ENCODE data around the gene EPAS1. TPM values are rescaled to one million over a fixed set of nuclear protein-coding genes. Genes with fewer than 3 reads are reported as not detected.

Gene EPAS1
- total and polyA plus RNA-seq, 2 of the 8 experiments (the other 6 are each of a cell fraction or from before 2014, with no cell fraction given) = 2.0 to 4.9 TPM

DNA sequence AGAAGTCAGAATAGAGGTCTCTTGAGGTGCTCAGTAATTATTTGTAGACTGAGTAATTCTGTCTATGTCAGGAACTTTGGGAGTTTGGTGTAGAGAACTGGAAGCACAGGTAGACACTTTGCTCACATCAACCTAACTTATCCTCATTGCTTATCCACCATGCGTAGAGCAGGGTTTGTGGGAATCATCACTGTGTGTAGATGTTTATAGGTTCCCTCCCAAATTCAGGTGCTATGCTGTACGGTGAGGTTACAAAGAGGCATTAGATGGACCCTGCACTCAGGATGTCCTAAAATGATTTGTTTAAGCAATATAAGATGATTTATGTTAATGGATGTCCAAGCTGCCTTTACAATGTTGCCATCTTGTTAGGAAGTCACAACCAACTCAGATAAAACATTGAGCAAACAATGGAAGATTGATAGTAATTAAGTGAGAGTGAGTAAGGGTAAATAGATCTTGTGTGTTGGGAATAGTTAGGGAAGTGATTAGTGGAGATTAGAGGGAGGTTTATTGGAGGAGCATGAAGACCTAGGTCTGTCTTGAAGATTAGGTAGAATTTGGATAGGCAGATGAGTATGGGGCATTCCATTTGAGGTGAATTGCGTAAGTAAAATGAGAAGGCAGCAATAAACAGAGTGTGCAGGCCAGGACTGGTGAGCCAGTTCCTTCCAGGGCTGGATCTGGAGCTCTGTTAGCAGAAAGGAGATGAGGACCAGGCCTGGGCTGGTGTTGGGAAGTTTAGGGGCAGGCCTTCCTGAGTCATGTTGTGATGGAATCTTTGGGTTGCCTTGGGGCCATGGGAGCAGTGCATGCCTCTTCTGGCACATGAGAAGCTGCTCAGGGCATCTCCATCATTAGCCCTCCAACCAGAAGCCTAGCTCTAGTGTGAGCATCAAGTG lies 12.1 kb downstream of the EPAS1 start (continued):
- TF ChIP-seq FOSL1 (IDR thresholded peaks at IDR 0.05; ENCODE audit: insufficient read depth, low read depth, low read length) (no peak), POLR2AphosphoS5 (IDR thresholded peaks at IDR 0.05; ENCODE audit: low read depth, low read length) (no peak), TAF1 (IDR thresholded peaks at IDR 0.05; ENCODE audit: low read depth, low read length) (no peak), SP1 (IDR thresholded peaks at IDR 0.05; ENCODE audit: low read depth, low read length) (no peak)
- TF ChIP-seq, protein P1, sequence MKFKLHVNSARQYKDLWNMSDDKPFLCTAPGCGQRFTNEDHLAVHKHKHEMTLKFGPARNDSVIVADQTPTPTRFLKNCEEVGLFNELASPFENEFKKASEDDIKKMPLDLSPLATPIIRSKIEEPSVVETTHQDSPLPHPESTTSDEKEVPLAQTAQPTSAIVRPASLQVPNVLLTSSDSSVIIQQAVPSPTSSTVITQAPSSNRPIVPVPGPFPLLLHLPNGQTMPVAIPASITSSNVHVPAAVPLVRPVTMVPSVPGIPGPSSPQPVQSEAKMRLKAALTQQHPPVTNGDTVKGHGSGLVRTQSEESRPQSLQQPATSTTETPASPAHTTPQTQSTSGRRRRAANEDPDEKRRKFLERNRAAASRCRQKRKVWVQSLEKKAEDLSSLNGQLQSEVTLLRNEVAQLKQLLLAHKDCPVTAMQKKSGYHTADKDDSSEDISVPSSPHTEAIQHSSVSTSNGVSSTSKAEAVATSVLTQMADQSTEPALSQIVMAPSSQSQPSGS (IDR thresholded peaks at IDR 0.05; ENCODE audit: low read length) = no peak
